ENCODE data around the gene SDCBP2.

SDCBP2 gene

DNA sequence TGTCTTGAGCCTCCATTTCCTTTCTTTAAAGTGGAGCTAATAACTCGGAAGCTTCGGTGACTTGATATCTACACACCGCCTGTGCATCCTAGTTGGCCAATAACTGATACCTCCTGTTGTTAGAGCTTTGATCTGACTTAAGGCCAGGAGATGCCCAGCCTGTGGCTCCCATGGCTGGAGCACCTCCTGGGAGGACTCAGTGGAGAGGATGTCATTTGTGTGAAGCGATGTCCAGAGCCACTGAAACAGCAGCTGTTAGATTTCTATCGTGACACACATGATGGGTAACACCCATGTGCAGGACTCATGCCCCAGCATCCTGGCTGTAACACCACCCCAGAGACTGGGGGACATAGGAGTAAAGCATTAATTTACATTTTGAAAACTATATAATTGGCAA, 30.8 kb downstream of the SDCBP2 start:
- no peak for DNase-seq

DNA sequence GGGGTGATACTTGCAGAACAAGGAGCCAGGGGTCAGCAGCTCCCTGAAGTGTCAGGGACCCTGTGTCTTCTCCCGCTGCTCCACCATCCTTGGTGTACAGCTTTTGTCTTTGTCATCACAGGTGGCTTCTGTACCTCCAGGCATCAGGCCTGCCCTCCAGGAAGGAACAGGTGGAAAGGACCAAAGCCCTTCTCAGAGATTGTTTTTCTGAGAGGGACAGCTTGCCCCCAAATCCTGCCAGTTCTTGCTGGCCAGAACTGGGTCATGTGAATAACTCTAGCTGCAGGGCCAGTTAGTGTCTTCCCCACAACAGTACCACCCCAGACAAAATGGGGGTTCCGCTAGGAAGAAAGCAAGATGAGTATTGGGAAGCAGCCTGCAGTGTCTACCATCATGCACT, 31.5 kb downstream of the SDCBP2 start:
- no peak for DNase-seq

DNA sequence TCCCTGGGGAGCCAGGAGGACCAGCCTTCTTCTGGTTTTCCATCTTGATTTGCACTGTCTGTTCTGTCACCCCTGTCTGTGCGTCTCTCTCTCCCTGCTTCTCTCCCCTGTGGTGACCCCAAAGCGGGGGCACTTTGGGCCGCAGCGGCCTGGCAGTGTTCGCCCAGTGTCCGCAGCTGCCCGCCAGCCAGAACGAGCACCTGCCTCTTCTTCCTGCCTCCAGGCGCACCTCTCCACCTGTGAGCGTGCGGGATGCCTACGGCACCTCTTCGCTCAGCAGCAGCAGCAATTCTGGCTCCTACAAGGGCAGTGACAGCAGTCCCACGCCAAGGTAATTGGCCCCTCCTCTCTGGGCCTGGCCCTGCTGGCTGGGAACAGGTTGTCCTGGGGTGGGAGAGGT, 32.0 kb downstream of the SDCBP2 start:
- DNase-seq: no peak

DNA sequence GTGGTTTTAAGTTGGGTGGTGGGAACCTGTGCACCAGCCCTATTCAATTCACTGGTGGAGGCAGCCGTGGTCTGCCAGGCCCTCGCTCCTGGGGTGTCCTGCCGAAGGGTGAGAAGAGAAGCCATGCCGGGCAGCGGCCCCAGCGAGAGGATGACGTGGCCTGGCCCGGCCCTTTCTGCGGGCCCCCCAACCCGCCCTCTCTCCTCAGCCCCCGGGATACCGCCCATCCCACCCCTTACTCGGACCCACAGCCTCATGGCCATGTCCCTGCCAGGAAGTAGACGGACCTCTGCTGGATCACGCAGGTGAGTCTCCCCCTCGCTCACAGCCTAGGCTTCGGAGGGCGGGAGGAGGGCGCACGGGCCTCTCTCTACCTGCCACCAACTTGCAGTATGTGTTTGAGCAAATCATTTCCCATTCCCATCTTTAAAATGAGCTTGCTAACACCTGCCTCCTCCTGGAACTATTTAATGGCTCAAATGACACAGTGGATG, 32.8 kb downstream of the SDCBP2 start:
- no peak for DNase-seq

- DNase-seq: no peak
Observed at GRCh38 chr20:1295276-1295930, 33.5 kb downstream of the SDCBP2 start.

DNA sequence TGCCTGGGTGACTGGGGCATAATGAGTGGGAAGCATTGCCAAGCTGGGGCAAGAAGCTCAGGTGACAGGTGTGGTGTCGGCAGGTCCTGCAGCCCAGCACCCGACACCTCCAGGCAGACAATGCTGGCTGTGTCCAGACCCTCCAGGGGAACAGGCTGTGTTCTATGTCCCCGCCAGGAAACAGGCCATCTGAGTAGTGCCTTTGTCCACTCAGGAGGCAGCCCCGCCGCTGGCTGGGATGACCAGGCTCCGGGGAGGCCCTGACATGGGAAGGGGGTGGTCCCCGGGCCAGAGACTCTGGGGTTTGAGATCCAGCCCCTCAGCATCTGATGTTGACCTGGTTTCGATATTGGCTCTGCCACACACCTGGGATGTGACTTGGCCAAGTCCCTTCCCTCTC, 34.4 kb downstream of the SDCBP2 start:
- peak in 1 of 51 donors; percentile 31 for DNase-seq

GRCh38 chr20:1293641-1294379, 35.1 kb downstream of the SDCBP2 start:
- no peak for DNase-seq

DNA sequence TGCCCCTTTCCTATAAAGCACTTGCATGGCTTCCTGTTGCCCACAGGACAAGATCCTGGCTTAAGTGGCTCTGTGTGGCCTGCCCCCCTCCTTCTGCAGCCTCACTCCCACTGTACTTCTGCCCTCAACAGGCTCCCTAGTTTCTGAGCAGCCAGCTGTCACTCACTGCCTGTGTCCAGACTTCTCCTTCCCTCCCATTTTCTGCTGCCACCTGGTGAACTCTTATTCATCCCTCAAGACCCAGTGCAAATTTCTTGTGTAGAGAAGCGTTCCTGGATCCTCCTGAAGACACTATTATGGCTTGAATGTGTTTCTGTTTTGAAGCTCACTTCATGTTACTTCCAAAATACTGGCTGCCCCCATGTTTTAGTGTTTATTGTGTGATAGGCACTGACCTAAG, 36.3 kb downstream of the SDCBP2 start:
- no peak for DNase-seq

GRCh38 chr20:1291191-1291741, 37.7 kb downstream of the SDCBP2 start:
- peak in 4 of 51 donors; percentile 22 to 63 (median 38) for DNase-seq

DNA sequence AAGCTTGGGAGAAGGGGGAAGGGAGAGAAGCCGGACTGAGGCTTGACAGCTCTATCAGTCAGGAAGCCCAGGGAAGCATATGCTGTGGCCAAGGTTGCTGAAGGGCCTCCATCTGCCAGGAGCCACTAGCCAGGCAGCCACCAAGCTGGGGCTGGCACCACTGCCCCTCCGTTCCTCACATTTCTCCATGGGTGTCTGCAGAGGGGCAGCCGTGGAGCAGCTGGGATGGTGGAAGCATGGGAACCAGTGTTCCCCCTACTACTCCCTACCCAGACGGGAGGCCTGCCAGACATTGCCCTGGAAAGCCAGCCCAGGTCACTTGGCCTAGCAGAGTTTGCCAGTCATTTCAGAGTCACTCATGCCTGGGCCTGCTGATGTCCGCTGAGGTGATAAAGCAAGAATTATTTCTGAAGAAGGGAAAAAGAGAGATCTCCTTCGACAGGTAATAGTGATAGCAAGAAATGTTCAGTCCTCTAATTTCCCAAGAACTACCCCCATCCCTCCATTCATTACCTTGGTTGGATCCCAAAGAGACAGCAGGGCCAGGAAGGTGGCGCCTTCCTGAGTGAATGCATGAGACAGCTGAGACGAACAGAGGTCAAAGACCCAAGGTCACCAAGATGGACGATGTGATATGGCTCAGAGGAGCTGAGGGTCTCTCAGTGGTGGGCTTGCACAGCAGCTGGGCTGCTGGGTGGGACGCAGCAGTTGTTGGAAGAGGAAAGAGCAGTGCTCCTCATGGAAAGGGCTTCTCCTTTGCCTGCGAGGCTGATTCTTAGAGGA, 41.0 kb downstream of the SDCBP2 start:
- DNase-seq: peak in 2 of 51 donors; percentile 10 to 22

- DNase-seq: no peak
Observed at GRCh38 chr20:1287306-1287705, 41.6 kb downstream of the SDCBP2 start.

DNA sequence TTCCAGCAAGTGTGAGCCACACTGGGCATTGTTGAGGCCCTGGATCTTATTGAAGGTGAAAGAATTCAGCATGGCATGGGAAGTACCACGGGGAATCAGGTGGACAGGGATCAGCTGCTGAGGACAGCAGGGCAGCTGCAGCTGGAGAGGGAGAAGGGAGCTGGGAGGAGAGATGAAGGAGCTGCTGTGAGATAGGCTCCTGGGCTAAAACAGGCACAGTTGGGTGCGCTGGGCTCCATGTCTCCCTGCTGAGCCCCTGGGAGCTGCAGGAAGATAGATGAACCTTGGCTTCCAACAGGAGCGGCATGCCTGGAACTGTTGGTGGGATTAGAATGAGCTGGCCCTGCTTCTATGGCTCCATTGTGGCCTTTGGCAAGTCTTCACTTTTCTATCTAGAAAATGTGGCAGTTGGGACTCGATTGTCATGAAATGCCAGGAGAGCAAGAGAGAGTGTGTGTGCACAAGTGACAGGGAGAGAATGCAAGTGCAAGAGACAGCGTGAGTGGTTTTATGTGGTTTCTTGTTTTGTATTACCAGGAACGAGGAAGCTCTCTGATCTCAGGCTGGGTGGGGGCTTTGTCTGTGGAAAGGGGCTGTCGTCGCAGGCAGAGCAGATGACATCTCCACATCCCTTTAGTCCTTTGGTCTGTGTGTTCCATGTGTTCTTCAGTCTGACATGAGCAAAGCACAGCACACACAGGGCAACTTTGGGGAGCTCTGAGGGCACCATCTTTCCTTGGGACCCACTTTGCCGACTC, 42.5 kb downstream of the SDCBP2 start:
- DNase-seq: no peak

DNA sequence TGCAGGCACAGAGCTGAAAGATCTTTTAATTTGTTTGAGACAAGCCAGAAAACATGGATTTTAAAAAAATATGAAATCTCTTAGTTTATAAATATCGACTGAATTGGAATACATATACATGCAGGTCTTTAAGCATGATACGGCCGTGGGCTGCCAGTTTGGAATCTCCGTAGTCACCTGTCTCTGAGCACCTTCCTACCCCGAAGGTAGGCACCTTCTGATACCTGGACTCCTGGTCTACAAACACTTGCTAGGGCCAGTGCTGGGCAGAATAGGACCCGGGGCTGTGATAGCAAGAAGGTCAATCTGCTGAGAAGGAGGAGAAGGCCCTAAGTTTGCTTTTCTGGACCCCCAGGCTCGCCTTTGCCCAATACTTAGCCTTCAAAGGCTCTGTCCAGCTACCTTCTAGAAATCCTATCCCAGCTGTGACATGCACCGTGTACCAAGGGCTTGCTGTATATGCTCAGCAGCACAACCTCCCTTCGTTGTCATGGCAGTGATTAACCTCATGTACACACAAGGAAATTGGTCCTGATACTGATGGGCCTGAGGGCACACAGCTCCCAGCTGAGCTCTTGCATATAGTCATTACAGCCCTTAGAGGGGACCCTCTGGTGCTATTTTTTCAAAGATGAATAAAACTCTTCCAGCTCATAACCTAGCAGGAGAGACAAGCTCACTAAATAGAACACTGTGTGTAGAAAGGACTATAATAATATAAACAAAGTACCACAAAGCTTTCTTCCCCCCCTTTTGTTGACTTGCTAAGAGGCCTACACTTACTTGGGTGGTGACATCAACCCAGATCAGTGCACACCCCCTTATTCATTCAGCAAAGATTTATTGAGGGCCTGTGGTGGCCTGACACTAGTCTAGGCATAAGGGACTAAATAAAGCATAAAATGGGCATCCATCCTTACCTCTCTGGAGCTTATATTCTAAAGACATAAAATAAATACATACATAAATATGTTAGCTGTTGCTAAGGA, 45.1 kb downstream of the SDCBP2 start:
- DNase-seq: no peak

DNA sequence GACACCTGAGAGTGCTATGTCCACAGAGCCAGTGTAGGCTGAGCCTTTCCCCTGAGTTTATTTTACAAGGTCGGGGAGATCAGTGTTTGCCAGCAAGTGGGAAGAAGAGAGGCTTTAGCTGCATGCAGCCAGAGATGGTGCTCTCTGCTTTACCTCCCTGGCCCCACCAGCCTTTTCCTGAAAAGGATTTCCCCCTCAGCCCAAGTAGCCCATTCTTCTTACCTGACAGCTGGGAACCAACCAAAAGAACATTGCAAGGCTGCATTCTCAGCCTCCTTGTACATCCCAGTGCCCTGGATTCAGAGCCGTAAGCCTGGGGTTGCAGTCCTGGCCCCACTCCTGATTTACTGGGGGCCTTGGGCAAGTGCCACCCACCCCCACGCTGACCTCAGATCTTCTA, 46.0 kb downstream of the SDCBP2 start:
- DNase-seq: no peak

DNA sequence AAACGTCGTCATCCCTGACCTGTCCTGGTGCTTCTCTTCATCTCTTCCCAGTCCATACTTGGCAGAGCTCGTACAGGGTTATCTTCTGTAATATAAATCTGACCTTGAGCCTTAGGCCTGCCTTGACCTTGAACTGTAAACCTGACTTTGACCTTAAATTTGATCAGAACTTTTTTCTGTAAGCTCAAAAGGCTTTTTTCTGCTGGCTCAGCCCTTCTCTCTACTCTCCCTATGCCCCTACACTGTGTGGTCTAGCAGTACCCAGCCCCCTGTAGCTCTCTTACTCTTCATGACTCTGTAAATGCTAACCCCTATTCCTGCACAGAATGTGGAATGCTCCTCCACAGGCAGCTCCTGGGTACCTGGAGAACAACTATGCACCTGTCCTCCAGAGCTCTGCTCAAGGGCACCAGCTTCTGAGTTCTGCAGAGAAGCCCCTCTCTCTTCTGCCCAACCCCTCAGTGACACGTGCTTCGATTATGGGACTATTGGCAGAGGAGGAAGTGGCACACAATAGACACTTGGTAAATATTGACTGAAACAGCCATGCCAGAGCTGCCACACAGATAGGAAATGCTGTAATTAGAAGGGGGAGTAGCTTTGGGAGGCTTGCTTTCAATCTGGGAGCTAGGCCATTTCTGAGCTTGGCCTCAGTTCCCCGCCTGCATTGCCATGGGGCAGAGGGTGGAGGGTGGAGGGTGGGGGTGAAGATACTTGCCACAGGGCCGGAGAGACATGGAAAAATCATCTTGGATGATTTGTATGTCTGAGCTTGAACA, 47.5 kb downstream of the SDCBP2 start:
- DNase-seq: no peak

- DNase-seq: no peak
Observed at GRCh38 chr20:1280195-1281102, 48.5 kb downstream of the SDCBP2 start.

- DNase-seq: no peak
Observed at GRCh38 chr20:1278993-1279392, 49.9 kb downstream of the SDCBP2 start.
